Psoas muscle (tissue), 8 donors: ENCODE data around the gene HOXC13. TPM values are rescaled to one million over a fixed set of nuclear protein-coding genes. Genes with fewer than 3 reads are reported as not detected.
A peak's percentile ranks its signal among the peaks of the same experiment; 100 is the strongest.

ENCODE experiments used
- ATAC-seq, 4 donors: fragments of 200-7000 bp; cut with Tn5 transposase; one replicate each; pipeline ENCODE4 v1.9.1; 2020; ENCODE audit warnings: moderate library complexity in 3 of 4, mild to moderate bottlenecking in 2 of 4
- DNase-seq, 2 donors: peaks; one replicate each; pipeline ENCODE4 v3.0.0-alpha.2; 2020
- H3K27ac ChIP-seq: fragments of 200-600 bp; one replicate; pipeline ENCODE4 v1.8.0; 2022
- H3K27me3 ChIP-seq, 3 donors: fragments of 200-600 bp in 1 of 3; one replicate each; pipeline versions ENCODE4 v1.6.1 to v1.8.0; 2013 to 2022; ENCODE audit warnings: low read length in 2 of 3, mild to moderate bottlenecking in 2 of 3, moderate library complexity in 1 of 3; ENCODE audit not compliant: insufficient read depth in 3 of 3
- H3K36me3 ChIP-seq, 2 donors: fragments of 200-600 bp in 1 of 2; one replicate each; pipeline versions ENCODE4 v1.6.1 to v1.8.0; 2013 to 2022; ENCODE audit warnings: low read depth in 1 of 2, mild to moderate bottlenecking in 1 of 2, moderate library complexity in 1 of 2; ENCODE audit not compliant: insufficient read depth in 1 of 2
- H3K4me1 ChIP-seq: fragments of 200-600 bp; one replicate; pipeline ENCODE4 v1.8.0; 2022
- H3K4me3 ChIP-seq: fragments of 200-600 bp; one replicate; pipeline ENCODE4 v1.8.0; 2022; ENCODE audit warnings: mild to moderate bottlenecking
- H3K9me3 ChIP-seq: fragments of 200-600 bp; one replicate; pipeline ENCODE4 v1.8.0; 2022
- CTCF ChIP-seq: fragments of 200-600 bp; IDR thresholded peaks from one replicate; pipeline ENCODE4 v1.8.0; 2022; ENCODE audit warnings: antibody characterized with exemption
- WGBS, 3 donors: extraction: QIAGEN DNeasy Blood & Tissue Kit; methylation state at CpG; one replicate each; pipeline versions ENCODE4 v1.1.6 to v1.1.7; 2013; 5-methylcytosine and 5-hydroxymethylcytosine counted together
- intact Hi-C, 2 donors: fragments of 100-400 bp; cut with DNase I; formaldehyde crosslinking; loops; one replicate each; pipeline versions ENCODE4 v1.11.0 to v1.14.2; 2022
- polyA plus RNA-seq, 3 donors: library from polyadenylated mRNA; stranded (reverse); fragments of 200-250 nt; gene quantifications; one replicate each; pipeline ENCODE4 v1.2.3, GENCODE V29; 2013
- total RNA-seq, 4 donors: library from RNA; stranded (reverse); fragmentation: NEBNext Ultra II Directional in 2 of 4; extraction: Animal tissue kit (Norgen Biotek cat#: 25700) in 2 of 4; gene quantifications; one replicate each; pipeline versions ENCODE4 v1.2.1 to v1.2.4, GENCODE V29; 2021 to 2023
- donor health status: healthy with polysubstance abuse.
- donor health status: DM: no; HTN: no; CAD: no; lungs with moderate emphysema.
- donor health status: Bipolar disorder and iron deficiency.
- donor health status: healthy.
- donor health status: DM: yes; HTN: yes; CAD: no.
- donor health status: DM: no; HTN: no; CAD: no.
- donor health status: DM: no; HTN: no; CAD: no.
- donor health status: DM: yes; HTN: yes; CAD: no.

HOXC13 gene
- total and polyA plus RNA-seq, 7 donors = 0.23 TPM; not detected in 6

GRCh38 chr12:53942467-53942997 lies 3.9 kb downstream of the HOXC13 start:
- WGBS, 3 donors = 32 to 48% (median 42%) methylated on average over 2 of the region's 2 CpGs
- no peak for DNase-seq
- intact Hi-C loops = no loop called here
- ATAC-seq = no peak
- Histone ChIP-seq H3K27me3 (peaks cover 0 to 96% (median 45%) of the 10 kb centered on the region in 3 donors), H3K27ac (no peak overlapping the region), H3K4me3 (no peak overlapping the region), H3K36me3 (no peaks in the 10 kb centered on the region), H3K9me3 (no peaks in the 10 kb centered on the region), H3K4me1 (peaks cover 9% of the 10 kb centered on the region)
- TF ChIP-seq CTCF = no peak

GRCh38 chr12:53944209-53944608 lies 5.6 kb downstream of the HOXC13 start:
- ATAC-seq = no peak
- peaks cover 0 to 96% (median 35%) of the 10 kb centered on the region in 3 donors for H3K27me3 ChIP-seq
- H3K9me3 ChIP-seq = no peaks in the 10 kb centered on the region
- intact Hi-C loops = no loop called here
- TF ChIP-seq CTCF = no peak
- DNase-seq = no peak
- H3K4me3 ChIP-seq = no peak overlapping the region
- H3K36me3 ChIP-seq = no peaks in the 10 kb centered on the region
- 36 to 55% (median 51%) methylated on average over 4 of the region's 4 CpGs for WGBS, 3 donors
- no peaks in the 10 kb centered on the region for H3K4me1 ChIP-seq
- H3K27ac ChIP-seq = no peak overlapping the region

- DNase-seq (peak in 1 of 2 donors; percentile 42), ATAC-seq (no peak)
- no peak overlapping the region for H3K4me3 ChIP-seq
- 10 to 27% (median 19%) methylated on average over 50 to 51 of the region's 51 CpGs for WGBS, 3 donors
- H3K27ac ChIP-seq = no peak overlapping the region
- no peaks in the 10 kb centered on the region for H3K9me3 ChIP-seq
- peaks cover 0 to 96% (median 35%) of the 10 kb centered on the region in 3 donors for H3K27me3 ChIP-seq
- H3K4me1 ChIP-seq = no peaks in the 10 kb centered on the region
- no peak for TF ChIP-seq CTCF
- intact Hi-C loops = no loop called here
- H3K36me3 ChIP-seq = no peaks in the 10 kb centered on the region
Observed at GRCh38 chr12:53944907-53945847, 6.5 kb downstream of the HOXC13 start.

- H3K36me3 ChIP-seq = no peaks in the 10 kb centered on the region
Observed at GRCh38 chr12:53947743-53948142, 9.1 kb downstream of the HOXC13 start.

More at GRCh38 chr12:53947743-53948142, 9.1 kb downstream of the HOXC13 start:
- ATAC-seq (no peak), DNase-seq (no peak)
- Histone ChIP-seq H3K27me3 (peaks cover 0 to 96% (median 50%) of the 10 kb centered on the region in 3 donors), H3K4me1 (no peaks in the 10 kb centered on the region), H3K9me3 (no peaks in the 10 kb centered on the region), H3K27ac (no peak overlapping the region), H3K4me3 (no peak overlapping the region)
- intact Hi-C loops = no loop called here
- TF ChIP-seq CTCF = no peak
